SKM-1 (cell line): Measurements from ENCODE around the gene SNAPC3.

Experiments used
- DNase-seq: peaks from one replicate; lab custom pipeline; 2025; ENCODE audit not compliant: unreplicated experiment; lab: John Stamatoyannopoulos, UW

The SNAPC3 gene

DNA sequence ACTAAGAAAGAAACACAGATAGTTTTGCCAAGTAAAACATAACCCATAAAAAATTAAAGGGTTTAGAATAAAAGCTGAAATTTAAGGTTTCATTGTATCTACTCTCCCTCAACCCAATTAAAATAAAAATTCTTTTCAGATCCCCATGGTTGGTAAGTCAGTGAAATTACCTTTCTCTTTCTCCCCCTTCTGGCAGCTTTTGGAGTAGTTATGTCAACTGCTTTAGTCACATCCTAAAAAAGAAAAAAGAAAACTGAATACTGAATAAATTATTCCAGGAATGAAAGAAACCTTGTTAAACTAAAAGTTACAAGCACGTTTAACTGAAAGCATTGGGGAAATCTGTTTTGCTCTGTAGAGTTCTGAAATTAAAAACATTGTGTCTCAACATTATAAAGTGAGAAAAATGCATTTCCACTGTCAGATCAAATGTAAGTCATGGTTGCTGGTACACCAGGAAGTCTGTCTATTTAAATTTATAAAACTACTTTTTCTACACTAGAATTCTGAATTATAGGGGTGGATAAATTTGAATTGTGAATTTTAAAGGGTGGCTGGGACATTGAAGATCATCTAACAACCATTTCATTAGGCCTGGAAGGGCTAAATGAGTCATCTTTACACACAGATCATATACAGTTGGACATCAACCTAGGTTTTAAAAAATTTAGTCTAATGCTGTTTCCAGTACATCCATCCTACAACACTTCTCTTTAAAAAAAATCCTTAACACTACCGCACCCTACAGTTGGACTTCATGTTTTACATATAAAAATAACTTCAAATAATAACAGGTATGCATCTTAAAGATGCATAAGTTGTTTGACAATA, 63.4 kb downstream of the SNAPC3 start:
- DNase-seq, result no peak

- no peak for DNase-seq
Observed at GRCh38 chr9:15491950-15492349, 69.3 kb downstream of the SNAPC3 start.

- DNase-seq, result no peak
Observed at GRCh38 chr9:15492485-15493150, 69.9 kb downstream of the SNAPC3 start.

- DNase-seq, result no peak
Observed at GRCh38 chr9:15498246-15498995, 75.7 kb downstream of the SNAPC3 start.

- DNase-seq, result no peak
Observed at GRCh38 chr9:15499139-15499538, 76.5 kb downstream of the SNAPC3 start.

- DNase-seq, result no peak
Observed at GRCh38 chr9:15501179-15501578, 78.5 kb downstream of the SNAPC3 start.

DNA sequence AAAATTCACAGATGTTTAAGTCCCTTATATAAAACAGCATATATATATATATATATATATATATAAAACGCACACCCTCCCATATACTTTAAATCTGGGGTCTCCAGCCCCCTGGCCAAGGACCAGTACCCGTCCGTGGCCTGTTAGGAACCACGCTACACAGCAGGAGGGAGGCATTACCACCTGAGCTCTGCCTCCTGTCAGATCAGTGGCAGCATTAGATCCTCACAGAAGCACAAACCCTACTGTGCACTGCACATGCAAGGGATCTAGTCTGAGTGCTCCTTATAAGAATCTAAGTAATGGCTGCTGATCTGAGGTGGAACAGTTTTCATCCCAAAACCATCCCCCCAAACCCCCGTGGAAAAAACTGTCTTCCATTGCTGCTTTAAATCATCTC, 79.1 kb downstream of the SNAPC3 start:
- no peak for DNase-seq

DNA sequence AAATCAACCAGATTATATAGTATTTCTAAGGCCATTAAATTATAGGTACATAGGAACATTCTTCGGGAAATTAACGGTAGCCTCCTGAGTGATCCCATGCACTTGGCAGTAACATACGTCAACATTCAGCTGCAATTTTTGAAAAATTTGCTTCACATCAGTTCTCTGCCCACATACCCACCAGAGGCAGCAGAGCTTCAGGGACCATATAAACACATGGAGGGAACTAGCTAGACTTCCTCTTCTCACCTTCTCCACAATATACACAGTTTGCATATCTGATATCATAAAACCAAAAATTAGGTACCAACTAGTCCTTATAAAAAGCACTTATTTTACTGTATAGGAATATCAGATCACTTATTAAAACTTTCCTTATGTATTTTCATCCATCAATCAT, 83.2 kb downstream of the SNAPC3 start:
- no peak for DNase-seq

DNA sequence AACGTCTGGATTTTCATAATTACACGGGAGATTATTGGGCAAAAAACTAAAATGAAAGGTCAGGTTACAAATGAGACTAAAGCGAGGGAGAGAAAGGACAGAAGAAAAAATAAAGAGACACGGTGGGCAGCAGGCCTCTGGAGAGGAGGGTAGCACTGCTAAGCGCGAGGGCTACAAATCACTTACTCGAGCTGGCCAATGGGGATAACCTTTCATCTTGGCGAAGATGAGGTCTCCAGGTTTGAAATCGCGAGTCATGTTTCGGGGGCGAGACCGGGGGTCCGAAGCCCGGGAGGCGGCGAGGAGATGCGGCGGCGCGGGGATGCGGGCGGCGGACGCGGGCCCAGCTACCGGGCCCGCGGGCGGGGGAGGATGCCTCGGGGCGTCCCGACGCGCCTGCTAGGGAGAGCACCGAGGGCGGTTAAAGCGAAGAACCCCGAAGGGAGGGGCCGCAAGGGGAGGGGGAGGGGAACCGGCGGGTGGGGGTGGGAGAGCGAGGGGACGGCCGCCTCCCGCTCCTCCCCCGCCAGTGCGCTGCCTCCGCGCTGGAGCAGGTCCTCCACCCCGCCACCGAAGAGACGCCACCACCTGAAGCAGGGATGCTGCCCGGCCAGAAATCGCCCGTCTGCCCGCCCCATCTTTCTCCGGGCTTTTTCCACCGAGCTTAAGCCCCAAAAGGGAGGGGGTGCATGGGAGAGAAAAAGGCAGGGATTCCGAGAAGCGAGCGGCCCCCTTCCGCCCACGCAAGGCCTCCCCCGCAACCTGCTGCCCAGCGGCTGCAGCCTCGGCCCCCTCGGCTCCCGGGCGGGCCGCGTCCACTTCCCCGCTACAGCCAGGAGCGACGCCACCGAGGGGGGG, 87.5 kb downstream of the SNAPC3 start:
- DNase-seq, result no peak

- DNase-seq, result peak; percentile 76
Observed at GRCh38 chr9:15510789-15511575, 88.3 kb downstream of the SNAPC3 start, which contains the start of gene PSIP1. Gene PSIP1, minus strand, starts transcription at chr9:15510970. Its CDS starts 782 bp downstream, at chr9:15510188.
